HL-60 (cell line): ENCODE results near the gene KRTAP5-3.

Source experiments
- DNase-seq, 2 experiments: peaks; one replicate each; pipeline ENCODE4 v3.0.0-alpha.2; 2010 to 2020; ENCODE audit warnings: low read depth in 1 of 2, low spot score in 1 of 2
- H3K27ac ChIP-seq: fragments of 250-450 bp; sonication (Bioruptor Pico); replicated peaks from 2 replicates; pipeline ENCODE4 v1.5.1; 2020; ENCODE audit warnings: mild to moderate bottlenecking, moderate library complexity
- H3K27me3 ChIP-seq: fragments of 250-450 bp; sonication (Bioruptor Pico); 2 replicates; pipeline ENCODE4 v1.5.1; 2021; ENCODE audit warnings: mild to moderate bottlenecking, moderate library complexity; ENCODE audit not compliant: insufficient read depth, poor library complexity, severe bottlenecking
- H3K4me3 ChIP-seq: replicated peaks from 2 replicates; pipeline ENCODE4 v1.5.1; 2011; ENCODE audit warnings: mild to moderate bottlenecking, control low read depth, low read length; ENCODE audit not compliant: insufficient read depth
- GABPA ChIP-seq: IDR thresholded peaks from 2 replicates; pipeline ENCODE4 v1.6.1; 2012; ENCODE audit warnings: low read depth
- POLR2AphosphoS5 ChIP-seq: IDR thresholded peaks from 2 replicates; pipeline ENCODE4 v1.6.1; 2012; ENCODE audit warnings: low read depth
- REST ChIP-seq: IDR thresholded peaks from 2 replicates; pipeline ENCODE4 v1.6.1; 2012; ENCODE audit warnings: low read depth; ENCODE audit not compliant: insufficient replicate concordance
- SPI1 ChIP-seq: IDR thresholded peaks from 2 replicates; pipeline ENCODE4 v1.6.1; 2012; ENCODE audit warnings: low read depth, mild to moderate bottlenecking, borderline replicate concordance
- TF ChIP-seq, protein P1 (sequence below): IDR thresholded peaks from one replicate; pipeline ENCODE4 v1.5.1; 2011; ENCODE audit warnings: low read length, control low read depth, inconsistent platforms; ENCODE audit not compliant: insufficient read depth

Gene KRTAP5-3

DNA sequence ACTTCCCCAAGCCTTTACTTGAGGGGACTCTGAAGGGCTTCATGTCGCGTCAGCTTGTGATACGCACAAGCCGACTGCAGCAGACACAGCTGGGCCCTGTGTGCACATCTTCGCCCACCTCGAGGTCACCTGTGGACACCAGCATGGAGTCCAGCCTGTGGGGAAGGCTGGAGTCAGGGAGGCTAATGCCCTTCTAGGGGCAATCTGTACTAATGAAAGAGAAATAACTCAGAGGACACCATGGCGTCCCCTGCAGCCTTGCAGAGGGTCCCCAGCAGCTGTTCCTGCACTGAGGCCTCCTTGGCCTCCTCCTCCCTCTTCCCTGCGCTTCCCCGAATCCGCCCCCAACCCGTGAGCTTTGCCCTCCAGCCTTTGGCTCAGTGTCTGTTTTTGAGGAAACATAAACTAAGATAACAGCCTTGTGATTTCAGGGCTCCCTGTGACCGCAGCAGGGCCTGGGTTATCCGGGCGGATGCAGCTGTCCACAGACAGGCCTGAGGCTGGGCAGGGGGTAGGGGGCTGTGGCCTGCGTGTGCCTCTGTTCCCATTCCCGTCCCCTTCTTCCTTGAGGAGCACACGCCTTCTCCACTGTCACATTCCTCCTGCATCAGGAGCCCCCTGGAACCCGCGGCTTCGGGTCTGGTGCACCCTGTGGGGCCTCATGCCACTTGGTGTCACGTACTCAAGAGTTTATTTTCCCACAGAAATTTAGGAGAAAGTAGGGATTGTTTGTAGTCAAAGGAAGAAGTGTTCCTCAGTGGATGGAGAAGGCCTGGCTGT, 46.3 kb upstream of the KRTAP5-3 start:
- Histone ChIP-seq H3K27me3 (peaks cover 33% of the 10 kb centered on the region), H3K27ac (no peak overlapping the region), H3K4me3 (no peak overlapping the region)
- no peak for DNase-seq
- TF ChIP-seq GABPA (no peak), SPI1 (no peak), POLR2AphosphoS5 (no peak), REST (no peak)
- TF ChIP-seq, protein P1, sequence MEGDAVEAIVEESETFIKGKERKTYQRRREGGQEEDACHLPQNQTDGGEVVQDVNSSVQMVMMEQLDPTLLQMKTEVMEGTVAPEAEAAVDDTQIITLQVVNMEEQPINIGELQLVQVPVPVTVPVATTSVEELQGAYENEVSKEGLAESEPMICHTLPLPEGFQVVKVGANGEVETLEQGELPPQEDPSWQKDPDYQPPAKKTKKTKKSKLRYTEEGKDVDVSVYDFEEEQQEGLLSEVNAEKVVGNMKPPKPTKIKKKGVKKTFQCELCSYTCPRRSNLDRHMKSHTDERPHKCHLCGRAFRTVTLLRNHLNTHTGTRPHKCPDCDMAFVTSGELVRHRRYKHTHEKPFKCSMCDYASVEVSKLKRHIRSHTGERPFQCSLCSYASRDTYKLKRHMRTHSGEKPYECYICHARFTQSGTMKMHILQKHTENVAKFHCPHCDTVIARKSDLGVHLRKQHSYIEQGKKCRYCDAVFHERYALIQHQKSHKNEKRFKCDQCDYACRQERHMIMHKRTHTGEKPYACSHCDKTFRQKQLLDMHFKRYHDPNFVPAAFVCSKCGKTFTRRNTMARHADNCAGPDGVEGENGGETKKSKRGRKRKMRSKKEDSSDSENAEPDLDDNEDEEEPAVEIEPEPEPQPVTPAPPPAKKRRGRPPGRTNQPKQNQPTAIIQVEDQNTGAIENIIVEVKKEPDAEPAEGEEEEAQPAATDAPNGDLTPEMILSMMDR, result no peak

- H3K27ac ChIP-seq, result no peak overlapping the region
- no peak for DNase-seq
- no peak overlapping the region for H3K4me3 ChIP-seq
- TF ChIP-seq SPI1, result no peak
- TF ChIP-seq POLR2AphosphoS5, result no peak
- TF ChIP-seq, protein P1, result no peak
- peaks cover 27% of the 10 kb centered on the region for H3K27me3 ChIP-seq
Observed at GRCh38 chr11:1653541-1654387, 45.5 kb upstream of the KRTAP5-3 start.

DNA sequence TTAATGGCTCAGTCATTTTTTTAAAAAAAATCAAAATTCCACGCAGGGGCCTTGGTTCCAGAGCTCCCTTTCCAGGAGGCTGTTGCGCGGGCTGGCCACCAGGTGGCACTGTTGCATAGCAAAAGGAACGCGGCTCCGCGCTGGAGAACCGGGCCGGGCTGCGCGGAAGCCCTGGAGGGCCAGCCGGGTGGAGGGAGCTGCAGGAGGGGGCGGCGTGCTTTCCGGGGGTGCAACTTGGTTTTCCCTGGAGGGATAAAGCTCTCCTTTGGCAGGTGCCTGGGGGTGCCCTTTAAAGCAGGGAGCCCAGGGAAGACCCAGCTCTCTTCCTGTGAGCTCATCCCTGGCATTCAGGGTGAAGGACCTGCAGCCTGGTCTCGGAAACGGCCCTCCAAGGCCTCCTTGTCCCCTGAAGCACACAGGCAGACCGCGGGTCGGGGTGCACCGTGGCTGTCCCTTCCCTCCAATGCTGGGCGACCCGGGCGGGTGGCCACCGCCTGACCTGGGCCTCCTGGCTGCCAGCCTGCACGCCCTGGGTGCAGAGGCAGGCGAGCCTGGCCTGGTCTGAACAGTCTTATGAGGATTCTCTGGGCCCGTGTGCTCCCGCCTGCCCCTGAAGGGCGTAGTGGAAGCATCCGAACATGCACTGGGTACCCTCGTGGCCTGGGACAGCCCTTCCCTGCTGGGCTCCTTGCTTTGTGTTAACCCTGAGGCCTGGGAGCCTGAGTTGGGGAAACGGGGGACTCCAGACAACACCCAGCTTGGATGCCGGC, 44.7 kb upstream of the KRTAP5-3 start:
- Histone ChIP-seq H3K27me3 (peaks cover 27% of the 10 kb centered on the region), H3K27ac (no peak overlapping the region), H3K4me3 (no peak overlapping the region)
- TF ChIP-seq REST, result no peak
- TF ChIP-seq, protein P1, result peak; percentile 58
- peak in 1 of 2 experiments; percentile 61 for DNase-seq
